Astrocyte (in vitro differentiated cells and primary cell): ENCODE results near the gene MTCH2.

ENCODE experiments used
- CTCF ChIP-seq: IDR thresholded peaks from 2 replicates; pipeline ENCODE4 v1.5.1; 2011; ENCODE audit warnings: low read depth, mild to moderate bottlenecking, inconsistent platforms, low read length, moderate library complexity; ENCODE audit not compliant: insufficient read depth
- EZH2 ChIP-seq: IDR thresholded peaks from 2 replicates; pipeline ENCODE4 v1.6.1; 2012; ENCODE audit warnings: mild to moderate bottlenecking, low read length, inconsistent platforms; ENCODE audit not compliant: insufficient read depth

GRCh38 chr11:47656260-47656885, 14.0 kb upstream of the MTCH2 start:
- TF ChIP-seq CTCF (no peak), EZH2 (no peak)
